Activated CD4-positive, alpha-beta T cell treated with anti-CD3 and anti-CD28 coated beads, Interleukin-2, amount 10 ng/mL, durations not matched to agents 24 days and 14 days (primary cell): ENCODE measurements around the gene BCL6. TPM values are rescaled to one million over a fixed set of nuclear protein-coding genes. Genes with fewer than 3 reads are reported as not detected.
"Not testable (repeated sequence)": the region's sequence is repeated elsewhere in the genome, so short reads cannot be mapped to it uniquely, and the experiment has no call there.

Experiments used
- DNase-seq: peaks from one replicate; pipeline ENCODE4 v3.0.0; 2022
- H3K27ac Mint-ChIP-seq: one replicate; pipeline ENCODE4 v1.8.0; 2022; ENCODE audit warnings: mild to moderate bottlenecking, mixed read lengths
- H3K27me3 Mint-ChIP-seq: one replicate; pipeline ENCODE4 v1.8.0; 2022; ENCODE audit warnings: mixed read lengths
- H3K36me3 Mint-ChIP-seq: one replicate; pipeline ENCODE4 v1.8.0; 2022; ENCODE audit warnings: low read depth, mild to moderate bottlenecking, mixed read lengths
- H3K4me1 Mint-ChIP-seq: one replicate; pipeline ENCODE4 v1.8.0; 2021; ENCODE audit warnings: mixed read lengths
- H3K4me3 Mint-ChIP-seq: one replicate; pipeline ENCODE4 v1.8.0; 2022; ENCODE audit warnings: mild to moderate bottlenecking, moderate library complexity, mixed read lengths
- H3K9me3 Mint-ChIP-seq: one replicate; pipeline ENCODE4 v1.8.0; 2021; ENCODE audit warnings: mixed read lengths
- intact Hi-C: fragments of 100-400 bp; cut with micrococcal nuclease; formaldehyde crosslinking; loops from one replicate; pipeline ENCODE4 v1.15.1; 2023
- total RNA-seq: library from RNA; stranded (reverse); gene quantifications from 2 replicates; pipeline ENCODE4 v1.2.3, GENCODE V29; 2022

BCL6 gene
- total RNA-seq, 1 donor from 2014 or later = 41.7 TPM

- H3K4me3 Mint-ChIP-seq, H3K4me1 Mint-ChIP-seq, H3K9me3 Mint-ChIP-seq, H3K27ac Mint-ChIP-seq, DNase-seq, H3K36me3 Mint-ChIP-seq, intact Hi-C loops: not testable (repeated sequence)
- H3K27me3 Mint-ChIP-seq = peaks cover 41% of the 10 kb centered on the region
These were observed 63.5 kb downstream of the BCL6 start for GRCh38 chr3:187681756-187682155.

- Mint-ChIP-seq H3K4me1 (peaks cover 7% of the 10 kb centered on the region), H3K27me3 (peaks cover 41% of the 10 kb centered on the region), H3K9me3 (no peaks in the 10 kb centered on the region), H3K36me3 (no peaks in the 10 kb centered on the region), H3K4me3 (no peak overlapping the region), H3K27ac (no peak overlapping the region)
- intact Hi-C loops = loop anchor here (1.0 to 2.0 kb wide), 4 partner anchors 34 to 459 kb away; no protein-coding TSS in a partner anchor
- peak; percentile 90 for DNase-seq
These were observed 65.5 kb downstream of the BCL6 start for GRCh38 chr3:187679638-187680396.

GRCh38 chr3:187678726-187679268 lies 66.5 kb downstream of the BCL6 start:
- peak; percentile 76 for DNase-seq
- no peak overlapping the region for H3K4me3 Mint-ChIP-seq
- no peaks in the 10 kb centered on the region for H3K36me3 Mint-ChIP-seq
- H3K4me1 Mint-ChIP-seq = peaks cover 2% of the 10 kb centered on the region
- peaks cover 44% of the 10 kb centered on the region for H3K27me3 Mint-ChIP-seq
- no peak overlapping the region for H3K27ac Mint-ChIP-seq
- intact Hi-C loops = loop anchor here (1.0 to 2.0 kb wide), 4 partner anchors 36 to 458 kb away; no protein-coding TSS in a partner anchor
- H3K9me3 Mint-ChIP-seq = no peaks in the 10 kb centered on the region

GRCh38 chr3:187677604-187678003 lies 67.7 kb downstream of the BCL6 start:
- Mint-ChIP-seq H3K27me3 (peaks cover 40% of the 10 kb centered on the region), H3K4me1 (peaks cover 2% of the 10 kb centered on the region), H3K27ac (no peak overlapping the region), H3K9me3 (no peaks in the 10 kb centered on the region), H3K36me3 (no peaks in the 10 kb centered on the region), H3K4me3 (no peak overlapping the region)
- no peak for DNase-seq
- intact Hi-C loops = loop anchor here (2.0 kb wide), 1 partner anchor 457 kb away; no protein-coding TSS in a partner anchor

GRCh38 chr3:187673012-187673411 lies 72.3 kb downstream of the BCL6 start:
- Mint-ChIP-seq H3K4me3 (no peak overlapping the region), H3K9me3 (no peaks in the 10 kb centered on the region), H3K27ac (no peak overlapping the region), H3K4me1 (no peaks in the 10 kb centered on the region), H3K27me3 (peaks cover 61% of the 10 kb centered on the region), H3K36me3 (no peaks in the 10 kb centered on the region)
- DNase-seq = no peak
- intact Hi-C loops = no loop called here

Other genes with a start within 250 kb of the BCL6 start
- gene SST, start 75.1 kb downstream of the BCL6 start, total RNA-seq = not detected in 2 replicates
- not detected in 2 replicates for gene RTP2, start 42.9 kb downstream of the BCL6 start, total RNA-seq